Stimulated activated CD4-positive, alpha-beta T cell treated with anti-CD3 and anti-CD28 coated beads, Interleukin-12 subunit alpha, Interleukin-12 subunit beta, amount 100 ng/mL, for 24 hours (primary cell): ENCODE data around the gene ITGAE.
A peak's percentile ranks its signal among the peaks of the same experiment; 100 is the strongest.

Experiments
- DNase-seq, 2 experiments: peaks; one replicate each; pipeline ENCODE4 v3.0.0-alpha.2; 2020; ENCODE audit warnings: low read depth in 2 of 2

ITGAE gene

GRCh38 chr17:3817851-3818605 is 17.0 kb upstream of the ITGAE start:
- no peak for DNase-seq

- no peak for DNase-seq
Observed at GRCh38 chr17:3815925-3816324, 14.9 kb upstream of the ITGAE start.

GRCh38 chr17:3815122-3815521 is 14.1 kb upstream of the ITGAE start:
- no peak for DNase-seq

- no peak for DNase-seq
Observed at GRCh38 chr17:3814361-3814760, 13.4 kb upstream of the ITGAE start.

- no peak for DNase-seq
Observed at GRCh38 chr17:3813171-3813570, 12.2 kb upstream of the ITGAE start.

- no peak for DNase-seq
Observed at GRCh38 chr17:3812771-3813170, 11.8 kb upstream of the ITGAE start.

- DNase-seq = no peak
Observed at GRCh38 chr17:3812284-3812683, 11.3 kb upstream of the ITGAE start.

GRCh38 chr17:3810019-3810418 is 9.0 kb upstream of the ITGAE start:
- DNase-seq = no peak

GRCh38 chr17:3809135-3809534 is 8.1 kb upstream of the ITGAE start:
- DNase-seq = no peak

- no peak for DNase-seq
Observed at GRCh38 chr17:3808701-3809100, 7.7 kb upstream of the ITGAE start.

GRCh38 chr17:3805581-3805980 is 4.6 kb upstream of the ITGAE start:
- no peak for DNase-seq

GRCh38 chr17:3804503-3804931 is 3.5 kb upstream of the ITGAE start:
- no peak for DNase-seq

GRCh38 chr17:3803308-3803640 is 2.3 kb upstream of the ITGAE start:
- no peak for DNase-seq

GRCh38 chr17:3802461-3803307 is 1.7 kb upstream of the ITGAE start:
- no peak for DNase-seq

GRCh38 chr17:3801792-3802191 is 804 bp upstream of the ITGAE start:
- DNase-seq = no peak

- DNase-seq = no peak
Observed at GRCh38 chr17:3801347-3801746, 359 bp upstream of the ITGAE start.

GRCh38 chr17:3799181-3799945 is 1.6 kb downstream of the ITGAE start:
- DNase-seq = no peak

GRCh38 chr17:3798273-3799180 is 2.5 kb downstream of the ITGAE start:
- DNase-seq = no peak

GRCh38 chr17:3796822-3797170 is 4.2 kb downstream of the ITGAE start:
- DNase-seq = no peak

- peak in 1 of 2 experiments; percentile 47 for DNase-seq
Observed at GRCh38 chr17:3796110-3796821, 4.7 kb downstream of the ITGAE start.
